ENCODE measurements around the gene ABR. TPM values are rescaled to one million over a fixed set of nuclear protein-coding genes. Genes with fewer than 3 reads are reported as not detected.
A peak's percentile ranks its signal among the peaks of the same experiment; 100 is the strongest.

The ABR gene
- total and polyA plus RNA-seq, 9 donors = 25.0 to 94.6 (median 60.2) TPM

DNA sequence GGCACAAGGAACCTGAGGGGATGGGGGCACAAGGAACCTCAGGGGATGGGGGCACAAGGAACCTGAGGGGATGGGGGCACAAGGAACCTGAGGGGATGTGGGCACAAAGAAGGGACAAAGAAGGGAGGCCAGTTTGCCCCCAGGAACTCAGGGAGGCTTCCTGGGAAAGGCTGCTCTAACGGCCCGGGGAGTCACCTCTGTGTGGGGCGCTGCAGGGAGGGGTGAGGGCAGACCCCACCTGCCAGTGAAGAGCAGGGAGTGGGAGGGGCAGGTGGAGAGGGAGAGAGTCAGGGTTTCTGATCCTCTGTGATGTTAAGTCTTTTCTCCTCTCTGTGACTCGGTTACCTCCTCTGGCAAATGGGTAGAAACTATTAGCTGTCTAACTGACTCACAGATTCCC, 125.1 kb downstream of the ABR start:
- Histone ChIP-seq H3K27ac (no peak overlapping the region), H3K36me3 (no peaks in the 10 kb centered on the region), H3K4me3 (no peak overlapping the region), H3K27me3 (no peaks in the 10 kb centered on the region), H3K9me3 (no peaks in the 10 kb centered on the region), H3K4me1 (ENCODE audit: insufficient read depth) (no peaks in the 10 kb centered on the region)
- DNase-seq = no peak
- intact Hi-C loops (cut with DNase I) = loop anchor here in 3 of 4 donors (5.0 to 10.0 kb wide), 3 partner anchors 57 to 250 kb away; partner anchors contain the start of gene TIMM22 (in 2 of the 3)
- WGBS, 3 donors = 90 to 93% (median 90%) methylated on average over 4 of the region's 4 CpGs
- TF ChIP-seq, protein P1, sequence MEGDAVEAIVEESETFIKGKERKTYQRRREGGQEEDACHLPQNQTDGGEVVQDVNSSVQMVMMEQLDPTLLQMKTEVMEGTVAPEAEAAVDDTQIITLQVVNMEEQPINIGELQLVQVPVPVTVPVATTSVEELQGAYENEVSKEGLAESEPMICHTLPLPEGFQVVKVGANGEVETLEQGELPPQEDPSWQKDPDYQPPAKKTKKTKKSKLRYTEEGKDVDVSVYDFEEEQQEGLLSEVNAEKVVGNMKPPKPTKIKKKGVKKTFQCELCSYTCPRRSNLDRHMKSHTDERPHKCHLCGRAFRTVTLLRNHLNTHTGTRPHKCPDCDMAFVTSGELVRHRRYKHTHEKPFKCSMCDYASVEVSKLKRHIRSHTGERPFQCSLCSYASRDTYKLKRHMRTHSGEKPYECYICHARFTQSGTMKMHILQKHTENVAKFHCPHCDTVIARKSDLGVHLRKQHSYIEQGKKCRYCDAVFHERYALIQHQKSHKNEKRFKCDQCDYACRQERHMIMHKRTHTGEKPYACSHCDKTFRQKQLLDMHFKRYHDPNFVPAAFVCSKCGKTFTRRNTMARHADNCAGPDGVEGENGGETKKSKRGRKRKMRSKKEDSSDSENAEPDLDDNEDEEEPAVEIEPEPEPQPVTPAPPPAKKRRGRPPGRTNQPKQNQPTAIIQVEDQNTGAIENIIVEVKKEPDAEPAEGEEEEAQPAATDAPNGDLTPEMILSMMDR (IDR thresholded peaks at IDR 0.05) = no peak

DNA sequence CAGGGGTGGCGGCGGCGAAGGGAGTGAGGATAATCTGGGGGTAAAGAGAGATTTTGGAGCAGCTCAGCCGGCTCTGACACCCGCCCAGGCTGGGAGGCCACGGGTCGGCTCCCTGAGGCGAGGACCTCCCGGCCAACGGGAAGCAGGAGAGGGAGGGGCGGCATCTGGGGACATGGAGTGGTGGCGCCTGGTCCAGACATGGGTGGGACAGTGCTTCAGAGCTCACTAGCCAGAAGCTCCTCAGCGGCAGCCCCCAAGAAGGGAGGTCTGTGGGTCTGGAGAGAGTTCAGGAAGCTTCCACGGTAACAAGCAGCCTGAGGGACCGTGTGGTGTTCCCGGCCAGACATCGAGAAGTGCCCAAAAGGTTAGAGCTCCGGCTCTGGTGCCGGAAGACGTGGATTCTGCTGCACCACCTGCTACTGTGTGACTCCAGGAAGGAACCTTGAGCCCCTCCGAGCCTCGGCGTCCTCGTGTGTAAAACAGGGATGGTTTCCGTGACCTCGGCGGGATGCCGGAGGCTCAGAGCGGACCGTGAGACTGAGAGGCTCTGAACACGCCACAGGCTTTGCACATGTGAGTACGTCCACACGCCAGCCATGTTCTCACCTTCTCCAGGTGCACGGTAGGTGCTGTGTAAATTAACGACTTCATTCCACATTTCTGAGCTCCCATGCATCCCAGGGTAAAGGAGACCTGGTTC, 126.0 kb downstream of the ABR start:
- TF ChIP-seq, protein P1 (IDR thresholded peaks at IDR 0.05) = no peak
- no peak for TF ChIP-seq EP300 (IDR thresholded peaks at IDR 0.05)
- TF ChIP-seq POLR2A (IDR thresholded peaks at IDR 0.05) = no peak
- no peaks in the 10 kb centered on the region for H3K27me3 ChIP-seq
- H3K27ac ChIP-seq = no peak overlapping the region
- no peaks in the 10 kb centered on the region for H3K4me1 ChIP-seq (ENCODE audit: insufficient read depth)
- intact Hi-C loops (cut with DNase I) = loop anchor here in 2 of 4 donors (5.0 to 10.0 kb wide), 3 partner anchors 57 to 249 kb away; partner anchors contain the start of gene TIMM22 (in 1 of the 2)
- 86 to 92% (median 89%) methylated on average over 35 of the region's 35 CpGs for WGBS, 3 donors
- no peaks in the 10 kb centered on the region for H3K36me3 ChIP-seq
- peak in 1 of 5 donors; percentile 22 for DNase-seq
- no peak overlapping the region for H3K4me3 ChIP-seq
- H3K9me3 ChIP-seq = no peaks in the 10 kb centered on the region

DNA sequence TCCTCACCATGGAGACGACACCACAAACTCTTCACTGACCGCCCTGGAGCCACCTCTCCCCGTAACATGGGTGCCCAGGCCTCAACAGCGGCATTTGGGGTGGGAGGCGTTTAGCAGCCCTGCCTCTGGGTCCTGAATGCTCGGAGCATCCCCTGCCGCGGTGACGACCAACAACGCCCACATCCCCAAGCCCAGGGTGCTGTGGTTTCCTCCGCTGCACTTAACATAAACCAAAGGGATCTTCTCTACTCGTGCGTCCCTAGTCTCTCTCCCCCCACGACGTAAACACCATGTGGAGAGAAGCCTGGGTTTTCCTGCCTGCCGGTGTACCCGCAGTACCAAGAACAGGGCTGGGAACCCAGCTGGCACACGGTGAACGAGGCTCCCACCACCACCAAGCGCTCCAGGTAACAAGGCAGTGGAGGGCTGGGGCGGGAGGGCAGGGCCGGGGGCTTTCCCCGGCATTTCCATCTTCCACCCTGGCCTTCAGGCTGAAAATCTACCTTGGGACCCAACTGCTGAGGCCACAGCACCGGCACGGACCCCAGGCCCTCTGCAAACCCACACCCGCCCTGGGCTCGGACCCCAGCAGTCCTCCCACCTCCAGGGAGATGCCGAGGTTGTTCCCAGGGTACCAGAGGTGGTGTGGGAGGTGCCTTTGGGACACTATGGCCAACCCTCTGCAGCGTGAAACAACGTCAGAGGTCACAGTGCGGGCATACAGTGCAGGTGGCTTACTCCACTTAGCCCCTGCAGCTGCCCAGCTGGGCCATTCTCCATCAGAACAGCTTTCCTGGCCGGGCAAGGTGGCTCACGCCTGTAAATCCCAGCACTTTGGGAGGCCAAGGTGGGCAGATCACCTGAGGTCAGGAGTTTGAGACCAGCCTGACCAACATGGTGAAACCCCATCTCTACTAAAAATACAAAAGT, 128.5 kb downstream of the ABR start:
- intact Hi-C loops (cut with DNase I) = loop anchor here in 2 of 4 donors (5.0 to 10.0 kb wide), 3 partner anchors 54 to 246 kb away; partner anchors contain the start of gene TIMM22 (in 1 of the 2)
- WGBS, 3 donors = 91 to 95% (median 92%) methylated on average over 32 to 33 of the region's 33 CpGs

More for the DNA sequence above, 128.5 kb downstream of the ABR start:
- peaks cover 7% of the 10 kb centered on the region for H3K4me1 ChIP-seq (ENCODE audit: insufficient read depth)
- TF ChIP-seq EP300 (IDR thresholded peaks at IDR 0.05) (no peak), POLR2A (IDR thresholded peaks at IDR 0.05) (no peak)
- TF ChIP-seq, protein P1 (IDR thresholded peaks at IDR 0.05) = no peak
- H3K9me3 ChIP-seq = no peaks in the 10 kb centered on the region
- H3K27ac ChIP-seq = no peak overlapping the region
- no peak for DNase-seq
- no peak overlapping the region for H3K4me3 ChIP-seq
- no peaks in the 10 kb centered on the region for H3K36me3 ChIP-seq
- H3K27me3 ChIP-seq = no peaks in the 10 kb centered on the region
